Nephron (organoid): ENCODE data around the gene IGFBP5.

Source experiments
- H3K27ac Mint-ChIP-seq, 3 experiments: 2 replicates each; pipeline ENCODE4 v1.8.0; 2020; ENCODE audit warnings: mixed read lengths in 3 of 3, mild to moderate bottlenecking in 2 of 3, moderate library complexity in 1 of 3
- H3K27me3 Mint-ChIP-seq: 2 replicates; pipeline ENCODE4 v1.8.0; 2021; ENCODE audit warnings: low read depth, mild to moderate bottlenecking, moderate library complexity, mixed read lengths
- H3K36me3 Mint-ChIP-seq: 2 replicates; pipeline ENCODE4 v1.8.0; 2020; ENCODE audit warnings: low read depth, mixed read lengths
- H3K4me1 Mint-ChIP-seq: 2 replicates; pipeline ENCODE4 v1.8.0; 2020; ENCODE audit warnings: mixed read lengths
- H3K4me3 Mint-ChIP-seq, 3 experiments: 2 replicates each; pipeline ENCODE4 v1.8.0; 2020; ENCODE audit warnings: mild to moderate bottlenecking in 3 of 3, mixed read lengths in 3 of 3, moderate library complexity in 2 of 3
- H3K9me3 Mint-ChIP-seq: 2 replicates; pipeline ENCODE4 v1.8.0; 2020; ENCODE audit warnings: mixed read lengths
- CTCF ChIP-seq, 3 experiments: fragments of 200-600 bp; sonication (generic); IDR thresholded peaks; one replicate each; pipeline ENCODE4 v1.5.0; 2021; ENCODE audit warnings: antibody characterized with exemption in 3 of 3; ENCODE audit not compliant: unreplicated experiment in 3 of 3

Gene IGFBP5

GRCh38 chr2:216695401-216695821 is at the start of gene IGFBP5:
Gene IGFBP5, minus strand, starts transcription at chr2:216695549. Its CDS starts 774 bp downstream, at chr2:216694775.
- H3K4me3 Mint-ChIP-seq: peak within 1 kb of the TSS; percentile 84 to 89 (median 88)
- no peak for TF ChIP-seq CTCF (IDR thresholded peaks at IDR 0.05; ENCODE audit: unreplicated experiment in 3 of 3)
- peaks cover 9% of the 10 kb centered on the region for H3K4me1 Mint-ChIP-seq
- no peaks in the 10 kb centered on the region for H3K27me3 Mint-ChIP-seq
- H3K36me3 Mint-ChIP-seq: peaks cover 13% of the 10 kb centered on the region
- H3K27ac Mint-ChIP-seq: peak within 1 kb of the TSS in 1 of 3 experiments; percentile 88
- no peaks in the 10 kb centered on the region for H3K9me3 Mint-ChIP-seq

GRCh38 chr2:216743781-216744180 is 48.4 kb upstream of the IGFBP5 start:
- no peaks in the 10 kb centered on the region for H3K36me3 Mint-ChIP-seq
- H3K4me1 Mint-ChIP-seq: peaks cover 36% of the 10 kb centered on the region
- no peak for TF ChIP-seq CTCF (IDR thresholded peaks at IDR 0.05; ENCODE audit: unreplicated experiment in 3 of 3)

GRCh38 chr2:216742411-216742810 is 47.1 kb upstream of the IGFBP5 start:
- Mint-ChIP-seq H3K4me1 (peaks cover 50% of the 10 kb centered on the region), H3K36me3 (no peaks in the 10 kb centered on the region), H3K27ac (peak overlapping the region in 1 of 3 experiments; percentile 12), H3K27me3 (no peaks in the 10 kb centered on the region), H3K4me3 (no peak overlapping the region), H3K9me3 (peaks cover 12% of the 10 kb centered on the region)
- no peak for TF ChIP-seq CTCF (IDR thresholded peaks at IDR 0.05; ENCODE audit: unreplicated experiment in 3 of 3)

More at GRCh38 chr2:216743781-216744180, 48.4 kb upstream of the IGFBP5 start:
- peaks cover 26% of the 10 kb centered on the region for H3K9me3 Mint-ChIP-seq
- H3K27ac Mint-ChIP-seq: peak overlapping the region in 2 of 3 experiments; percentile 44 to 63
- H3K27me3 Mint-ChIP-seq: no peaks in the 10 kb centered on the region
- no peak overlapping the region for H3K4me3 Mint-ChIP-seq

- Mint-ChIP-seq H3K4me1 (peaks cover 60% of the 10 kb centered on the region), H3K27me3 (no peaks in the 10 kb centered on the region), H3K36me3 (no peaks in the 10 kb centered on the region), H3K9me3 (peaks cover 3% of the 10 kb centered on the region), H3K4me3 (no peak overlapping the region), H3K27ac (peak overlapping the region; percentile 18 to 89 (median 86))
- TF ChIP-seq CTCF (IDR thresholded peaks at IDR 0.05; ENCODE audit: unreplicated experiment in 3 of 3): no peak
Observed at GRCh38 chr2:216741223-216741593, 45.9 kb upstream of the IGFBP5 start.

- no peak for TF ChIP-seq CTCF (IDR thresholded peaks at IDR 0.05; ENCODE audit: unreplicated experiment in 3 of 3)
- H3K4me3 Mint-ChIP-seq: no peak overlapping the region
- peak overlapping the region; percentile 18 to 89 (median 86) for H3K27ac Mint-ChIP-seq
- H3K36me3 Mint-ChIP-seq: no peaks in the 10 kb centered on the region
- H3K27me3 Mint-ChIP-seq: no peaks in the 10 kb centered on the region
- H3K4me1 Mint-ChIP-seq: peaks cover 64% of the 10 kb centered on the region
- peaks cover 3% of the 10 kb centered on the region for H3K9me3 Mint-ChIP-seq
Observed at GRCh38 chr2:216740557-216741222, 45.3 kb upstream of the IGFBP5 start.

- Mint-ChIP-seq H3K27ac (peak overlapping the region in 2 of 3 experiments; percentile 53 to 66), H3K9me3 (no peaks in the 10 kb centered on the region), H3K4me1 (peaks cover 76% of the 10 kb centered on the region), H3K4me3 (no peak overlapping the region), H3K27me3 (no peaks in the 10 kb centered on the region), H3K36me3 (no peaks in the 10 kb centered on the region)
- no peak for TF ChIP-seq CTCF (IDR thresholded peaks at IDR 0.05; ENCODE audit: unreplicated experiment in 3 of 3)
Observed at GRCh38 chr2:216739035-216739434, 43.7 kb upstream of the IGFBP5 start.
